ENCODE results near the gene TAP1. TPM values are rescaled to one million over a fixed set of nuclear protein-coding genes. Genes with fewer than 3 reads are reported as not detected.

The TAP1 gene
- total and polyA plus RNA-seq, 2 of the 8 experiments (the other 6 are each of a cell fraction or from before 2014, with no cell fraction given) = 16.8 to 22.0 TPM

DNA sequence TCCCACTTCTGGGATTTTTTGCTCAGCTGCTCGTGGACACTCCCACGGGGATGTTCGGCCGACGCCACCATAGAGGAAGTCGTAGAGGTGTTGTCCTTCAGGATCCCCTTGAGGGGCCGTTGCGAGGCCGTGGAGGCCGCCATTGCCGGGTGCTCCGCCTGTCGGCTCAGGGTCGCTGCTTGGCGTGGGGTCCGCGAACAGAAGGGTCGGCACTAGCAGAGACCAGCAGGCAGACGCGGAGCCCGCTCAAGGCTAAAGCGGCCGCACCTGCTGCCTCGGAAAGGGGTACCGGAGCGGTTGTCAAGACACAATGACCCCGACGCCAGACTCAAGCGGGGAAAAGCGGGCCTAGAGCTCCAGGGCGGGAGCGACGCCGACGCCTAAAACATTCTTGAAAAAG is 26.2 kb upstream of the TAP1 start (continued):
- TF ChIP-seq, protein P1, sequence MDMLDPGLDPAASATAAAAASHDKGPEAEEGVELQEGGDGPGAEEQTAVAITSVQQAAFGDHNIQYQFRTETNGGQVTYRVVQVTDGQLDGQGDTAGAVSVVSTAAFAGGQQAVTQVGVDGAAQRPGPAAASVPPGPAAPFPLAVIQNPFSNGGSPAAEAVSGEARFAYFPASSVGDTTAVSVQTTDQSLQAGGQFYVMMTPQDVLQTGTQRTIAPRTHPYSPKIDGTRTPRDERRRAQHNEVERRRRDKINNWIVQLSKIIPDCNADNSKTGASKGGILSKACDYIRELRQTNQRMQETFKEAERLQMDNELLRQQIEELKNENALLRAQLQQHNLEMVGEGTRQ (IDR thresholded peaks at IDR 0.05; ENCODE audit: low read length) = no peak

Data from H1 (cell line).